K562 (cell line): ENCODE data around the gene ASB2.

Source experiments
- ARHGAP35 ChIP-seq: fragments of 450-650 bp; IDR thresholded peaks from 2 replicates; pipeline ENCODE4 v1.6.1; 2018; ENCODE audit not compliant: partially characterized antibody
- BHLHE40 ChIP-seq: IDR thresholded peaks from 2 replicates; pipeline ENCODE4 v1.6.1; 2011; ENCODE audit warnings: low read length, improper control_type of control experiment
- CEBPB ChIP-seq: fragments of 450-650 bp; IDR thresholded peaks from 2 replicates; pipeline ENCODE4 v1.6.1; 2016; ENCODE audit warnings: missing genetic modification characterization, missing compliant biosample characterization
- CTCF ChIP-seq, 3 experiments: IDR thresholded peaks in 2 of 3; conservative IDR thresholded peaks in 1 of 3; 2 replicates each; pipeline ENCODE4 v1.5.1; 2011 to 2012; ENCODE audit warnings: low read length in 3 of 3, mild to moderate bottlenecking in 3 of 3, control low read depth in 2 of 3, improper control_type of control experiment in 1 of 3, inconsistent platforms in 1 of 3, low read depth in 1 of 3, mixed read lengths in 1 of 3, moderate library complexity in 1 of 3; ENCODE audit not compliant: insufficient read depth in 2 of 3
- DLX4 ChIP-seq: fragments of 250-450 bp; sonication (Bioruptor Pico); IDR thresholded peaks from 2 replicates; pipeline ENCODE4 v1.6.1; 2021; ENCODE audit warnings: mild to moderate bottlenecking
- EGR1 ChIP-seq: fragments of 450-650 bp; conservative IDR thresholded peaks from 2 replicates; pipeline ENCODE4 v1.6.1; 2017; ENCODE audit warnings: mild to moderate bottlenecking
- HDAC6 ChIP-seq: IDR thresholded peaks from 2 replicates; pipeline ENCODE4 v1.6.1; 2012; ENCODE audit warnings: low read depth, mild to moderate bottlenecking, control low read depth, inconsistent platforms, low read length, moderate library complexity
- MAX ChIP-seq: sonication (generic); formaldehyde crosslinking; IDR thresholded peaks from 2 replicates; pipeline ENCODE4 v1.9.0; 2022; ENCODE audit warnings: mild to moderate bottlenecking, missing genetic modification reagents
- NFE2L1 ChIP-seq: fragments of 450-650 bp; IDR thresholded peaks from 2 replicates; pipeline ENCODE4 v1.6.1; 2016; ENCODE audit warnings: missing genetic modification characterization, low read depth, mild to moderate bottlenecking, missing compliant biosample characterization, moderate library complexity, borderline replicate concordance
- ZNF785 ChIP-seq: fragments of 250-450 bp; sonication (Bioruptor Pico); IDR thresholded peaks from 2 replicates; pipeline ENCODE4 v1.4.0; 2020; ENCODE audit warnings: mild to moderate bottlenecking

GRCh38 chr14:93955850-93956481 lies 20.4 kb downstream of the ASB2 start:
- TF ChIP-seq NFE2L1 (tag) (no peak), ARHGAP35 (no peak), ZNF785 (CRISPR knock-in tag) (no peak), CEBPB (tag) (no peak), CTCF (IDR thresholded peaks at IDR 0.05 in 2 of 3, conservative IDR thresholded peaks at IDR 0.05 in 1 of 3; ENCODE audit: insufficient read depth in 2 of 3, low read depth in 1 of 3, low read length in 3 of 3) (no peak), MAX (CRISPR knock-in tag) (no peak), HDAC6 (no peak), EGR1 (no peak), BHLHE40 (no peak), DLX4 (CRISPR knock-in tag) (no peak)
